KMS-11 (cell line): ENCODE measurements around the gene ZNF77.

Source experiments
- H2AFZ ChIP-seq: fragments of 200-600 bp; sonication (generic); 2 replicates; pipeline ENCODE4 v1.6.1; 2016; ENCODE audit warnings: antibody characterized with exemption, mixed run types, low read depth
- H3K27ac ChIP-seq: fragments of 200-600 bp; sonication (generic); 2 replicates; pipeline ENCODE4 v1.6.1; 2016; ENCODE audit warnings: mild to moderate bottlenecking, mixed run types
- H3K27me3 ChIP-seq: fragments of 200-600 bp; sonication (generic); 2 replicates; pipeline ENCODE4 v1.6.1; 2017; ENCODE audit warnings: mild to moderate bottlenecking, low read depth, mixed run types, moderate library complexity; ENCODE audit not compliant: insufficient read depth
- H3K36me3 ChIP-seq: fragments of 200-600 bp; sonication (generic); 2 replicates; pipeline ENCODE4 v1.6.1; 2017; ENCODE audit warnings: mild to moderate bottlenecking, mixed run types; ENCODE audit not compliant: insufficient read depth
- H3K4me1 ChIP-seq: fragments of 200-600 bp; sonication (generic); 2 replicates; pipeline ENCODE4 v1.6.1; 2016; ENCODE audit warnings: mild to moderate bottlenecking, low read depth, mixed run types; ENCODE audit not compliant: poor library complexity, severe bottlenecking
- H3K4me2 ChIP-seq: fragments of 200-600 bp; sonication (generic); 2 replicates; pipeline ENCODE4 v1.7.0; 2016; ENCODE audit warnings: mild to moderate bottlenecking, mixed run types
- H3K4me3 ChIP-seq: fragments of 200-600 bp; sonication (generic); IDR thresholded peaks from 2 replicates; pipeline ENCODE4 v1.6.1; 2017; ENCODE audit warnings: low read depth, low read length, mixed read lengths; ENCODE audit not compliant: insufficient read depth
- H3K79me2 ChIP-seq: fragments of 200-600 bp; sonication (generic); 2 replicates; pipeline ENCODE4 v1.6.1; 2016; ENCODE audit warnings: low read depth, mixed run types; ENCODE audit not compliant: insufficient read depth
- H3K9ac ChIP-seq: fragments of 200-600 bp; sonication (generic); 2 replicates; pipeline ENCODE4 v1.6.1; 2016; ENCODE audit warnings: mild to moderate bottlenecking, mixed run types
- H4K20me1 ChIP-seq: fragments of 200-600 bp; sonication (generic); 2 replicates; pipeline ENCODE4 v1.6.1; 2016; ENCODE audit warnings: mild to moderate bottlenecking, mixed run types; ENCODE audit not compliant: insufficient read depth
- TF ChIP-seq, protein P1 (sequence below): fragments of 200-600 bp; sonication (generic); conservative IDR thresholded peaks from 2 replicates; pipeline ENCODE4 v1.6.1; 2017; ENCODE audit warnings: low read depth, mild to moderate bottlenecking, antibody characterized with exemption, low read length, moderate library complexity, mixed read lengths

Gene ZNF77

DNA sequence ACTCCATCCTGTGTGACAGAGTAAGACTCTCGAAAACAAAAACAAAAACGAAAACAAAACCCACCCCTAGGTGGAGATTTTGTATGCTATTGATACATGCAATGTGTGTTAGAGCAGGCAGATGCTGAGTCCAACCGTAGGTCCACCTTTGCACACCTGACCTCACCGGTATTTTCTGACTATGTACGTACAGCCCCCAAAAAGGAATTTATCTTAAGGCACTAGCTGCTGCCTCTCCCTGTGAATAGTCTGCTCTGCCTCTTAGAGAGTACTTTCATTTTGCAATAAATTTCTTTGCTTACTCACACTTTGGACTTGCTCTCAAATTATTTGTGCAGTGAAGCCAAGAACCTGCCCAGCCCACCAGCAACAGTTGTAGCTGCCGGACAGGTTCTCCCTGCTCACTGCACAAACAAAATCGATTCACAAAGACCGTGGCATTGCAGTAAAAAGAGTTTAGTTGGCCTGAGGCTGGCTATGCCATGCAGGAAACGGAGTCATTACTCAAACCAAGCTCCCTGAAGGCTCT, 8.2 kb upstream of the ZNF77 start:
- H3K27ac ChIP-seq = no peak overlapping the region
- H3K36me3 ChIP-seq = no peaks in the 10 kb centered on the region
- TF ChIP-seq, protein P1, sequence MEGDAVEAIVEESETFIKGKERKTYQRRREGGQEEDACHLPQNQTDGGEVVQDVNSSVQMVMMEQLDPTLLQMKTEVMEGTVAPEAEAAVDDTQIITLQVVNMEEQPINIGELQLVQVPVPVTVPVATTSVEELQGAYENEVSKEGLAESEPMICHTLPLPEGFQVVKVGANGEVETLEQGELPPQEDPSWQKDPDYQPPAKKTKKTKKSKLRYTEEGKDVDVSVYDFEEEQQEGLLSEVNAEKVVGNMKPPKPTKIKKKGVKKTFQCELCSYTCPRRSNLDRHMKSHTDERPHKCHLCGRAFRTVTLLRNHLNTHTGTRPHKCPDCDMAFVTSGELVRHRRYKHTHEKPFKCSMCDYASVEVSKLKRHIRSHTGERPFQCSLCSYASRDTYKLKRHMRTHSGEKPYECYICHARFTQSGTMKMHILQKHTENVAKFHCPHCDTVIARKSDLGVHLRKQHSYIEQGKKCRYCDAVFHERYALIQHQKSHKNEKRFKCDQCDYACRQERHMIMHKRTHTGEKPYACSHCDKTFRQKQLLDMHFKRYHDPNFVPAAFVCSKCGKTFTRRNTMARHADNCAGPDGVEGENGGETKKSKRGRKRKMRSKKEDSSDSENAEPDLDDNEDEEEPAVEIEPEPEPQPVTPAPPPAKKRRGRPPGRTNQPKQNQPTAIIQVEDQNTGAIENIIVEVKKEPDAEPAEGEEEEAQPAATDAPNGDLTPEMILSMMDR = no peak
- no peak overlapping the region for H3K4me3 ChIP-seq
- no peak overlapping the region for H3K9ac ChIP-seq
- H3K79me2 ChIP-seq = no peaks in the 10 kb centered on the region
- H3K27me3 ChIP-seq = peaks cover 62% of the 10 kb centered on the region
- H3K4me1 ChIP-seq = no peaks in the 10 kb centered on the region
- no peak overlapping the region for H3K4me2 ChIP-seq
- no peak overlapping the region for H2AFZ ChIP-seq
- no peaks in the 10 kb centered on the region for H4K20me1 ChIP-seq

DNA sequence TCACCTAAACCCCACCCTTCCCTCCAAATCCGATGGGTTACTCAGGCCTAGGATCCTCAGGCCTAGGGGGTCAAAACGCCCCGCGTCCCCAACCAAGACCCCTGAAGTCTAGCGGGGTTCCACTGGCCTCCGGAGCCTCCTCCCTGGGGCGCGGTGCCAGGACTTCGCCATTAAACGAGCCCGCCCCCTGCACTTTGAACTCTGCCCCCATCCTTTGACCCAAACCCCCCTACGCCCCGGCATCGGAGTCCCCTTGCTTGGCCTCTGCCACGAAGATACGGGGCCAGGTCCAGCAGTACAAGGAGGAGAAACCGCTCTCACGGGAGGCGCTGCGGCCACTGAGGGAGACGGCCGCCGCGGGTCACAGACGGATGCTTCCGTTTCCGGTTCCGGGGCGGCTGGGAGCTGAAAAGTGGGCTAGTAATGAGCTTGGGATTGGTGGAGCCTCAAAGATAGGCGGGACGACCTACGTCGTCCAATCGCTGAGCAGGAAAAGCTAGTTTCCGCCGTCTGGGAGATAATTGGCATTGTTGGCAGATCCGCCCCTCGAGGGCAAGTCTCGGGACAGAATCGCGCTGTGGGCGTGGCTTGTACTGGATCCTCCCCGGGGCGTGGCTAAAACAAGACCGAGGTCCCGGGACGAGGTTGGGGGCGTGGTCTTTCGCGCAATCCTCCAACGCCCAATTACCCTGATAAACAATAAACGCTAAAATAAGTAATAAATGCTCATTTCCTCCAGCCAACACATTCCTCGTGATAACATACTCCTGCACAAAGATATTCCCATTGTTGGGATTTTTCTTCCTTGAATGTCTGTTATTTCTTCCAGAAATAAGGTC, 5.7 kb upstream of the ZNF77 start:
- peak overlapping the region; percentile 41; the same call in 1 of the 2 replicates for H2AFZ ChIP-seq
- H3K27ac ChIP-seq = no peak overlapping the region
- TF ChIP-seq, protein P1 = no peak
- H3K4me2 ChIP-seq = peak overlapping the region; percentile 6; the same call in 1 of the 2 replicates
- no peak overlapping the region for H3K4me3 ChIP-seq
- H4K20me1 ChIP-seq = no peaks in the 10 kb centered on the region
- H3K27me3 ChIP-seq = peaks cover 50% of the 10 kb centered on the region
- H3K9ac ChIP-seq = no peak overlapping the region
- no peaks in the 10 kb centered on the region for H3K79me2 ChIP-seq
- H3K36me3 ChIP-seq = no peaks in the 10 kb centered on the region
- H3K4me1 ChIP-seq = no peaks in the 10 kb centered on the region

DNA sequence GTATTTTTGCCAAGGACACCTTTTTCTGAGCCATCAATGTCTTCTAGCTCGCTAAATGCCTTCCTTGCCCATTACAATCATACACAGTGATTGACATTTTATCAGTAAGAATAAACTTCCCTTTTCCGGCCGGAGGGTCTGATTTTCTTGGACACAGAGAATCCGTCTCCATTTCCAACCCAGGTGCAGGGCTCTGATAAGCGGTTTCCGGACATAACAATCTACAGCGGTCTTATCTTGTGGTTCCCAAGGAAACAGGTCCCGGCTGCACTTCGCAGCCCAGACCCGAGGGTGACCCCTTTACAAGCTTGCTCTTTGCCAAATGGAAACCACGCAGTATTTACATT, 5.1 kb upstream of the ZNF77 start:
- H3K27me3 ChIP-seq = peaks cover 44% of the 10 kb centered on the region
- TF ChIP-seq, protein P1 = no peak
- H3K27ac ChIP-seq = no peak overlapping the region
- H3K36me3 ChIP-seq = no peaks in the 10 kb centered on the region
- H2AFZ ChIP-seq = peak overlapping the region; percentile 41; the same call in 1 of the 2 replicates
- no peaks in the 10 kb centered on the region for H3K79me2 ChIP-seq
- H3K4me3 ChIP-seq = no peak overlapping the region
- no peaks in the 10 kb centered on the region for H4K20me1 ChIP-seq
- no peak overlapping the region for H3K9ac ChIP-seq
- H3K4me2 ChIP-seq = no peak overlapping the region
- H3K4me1 ChIP-seq = no peaks in the 10 kb centered on the region

DNA sequence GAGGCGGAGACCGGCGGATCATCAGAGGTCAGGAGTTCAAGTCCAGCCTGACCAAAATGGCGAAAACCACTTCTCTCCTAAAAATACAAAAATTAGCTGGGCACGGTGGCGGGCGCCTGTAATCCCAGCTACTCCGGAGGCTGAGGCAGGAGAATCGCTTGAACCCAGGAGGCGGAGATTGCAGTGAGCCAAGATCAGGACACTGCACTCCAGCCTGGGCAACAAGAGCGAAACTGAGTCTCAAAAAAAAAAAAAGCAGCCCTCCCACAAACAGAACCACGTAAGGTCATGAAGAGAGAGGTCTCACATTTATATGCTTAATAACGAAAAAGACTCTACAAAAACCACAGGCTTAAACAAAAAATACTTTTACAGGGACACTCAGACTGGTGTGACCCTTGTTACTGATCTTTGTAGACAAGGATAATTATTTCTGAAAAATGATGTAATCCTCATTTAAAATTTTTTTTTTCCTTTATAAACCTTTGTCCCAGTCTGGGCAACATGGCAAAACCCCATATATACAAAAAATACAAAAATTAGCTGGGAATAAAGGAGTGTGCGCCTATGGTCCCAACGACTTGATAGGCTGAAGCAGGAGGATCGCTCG, 909 bp upstream of the ZNF77 start:
- H3K4me2 ChIP-seq = no peak overlapping the region
- H3K79me2 ChIP-seq = no peaks in the 10 kb centered on the region
- no peaks in the 10 kb centered on the region for H3K36me3 ChIP-seq
- H4K20me1 ChIP-seq = no peaks in the 10 kb centered on the region
- H3K27ac ChIP-seq = no peak overlapping the region
- no peaks in the 10 kb centered on the region for H3K4me1 ChIP-seq
- TF ChIP-seq, protein P1 = no peak
- H3K9ac ChIP-seq = no peak overlapping the region
- H3K27me3 ChIP-seq = peaks cover 14% of the 10 kb centered on the region; the same call in 1 of the 2 replicates
- no peak overlapping the region for H3K4me3 ChIP-seq
- no peak overlapping the region for H2AFZ ChIP-seq
